Fibroblast of mammary gland (primary cell): Measurements from ENCODE around the gene CHST15.

Source experiments
- DNase-seq: peaks from one replicate; pipeline ENCODE4 v3.0.0-alpha.2; 2010; ENCODE audit warnings: low read depth
- H3K4me3 ChIP-seq: 2 replicates; pipeline ENCODE4 v1.5.1; 2011; ENCODE audit warnings: low read depth, mild to moderate bottlenecking, low read length, moderate library complexity; ENCODE audit not compliant: control insufficient read depth
- CTCF ChIP-seq: conservative IDR thresholded peaks from 2 replicates; pipeline ENCODE4 v1.5.1; 2011; ENCODE audit warnings: low read depth, low read length, inconsistent platforms; ENCODE audit not compliant: control insufficient read depth, insufficient read depth

CHST15 gene

GRCh38 chr10:124001391-124002148 lies 91.8 kb downstream of the CHST15 start:
- H3K4me3 ChIP-seq, result no peak overlapping the region
- no peak for TF ChIP-seq CTCF
- DNase-seq, result no peak

GRCh38 chr10:124000792-124001201 lies 92.6 kb downstream of the CHST15 start:
- TF ChIP-seq CTCF, result no peak

GRCh38 chr10:123999956-124000615 lies 93.3 kb downstream of the CHST15 start:
- no peak overlapping the region for H3K4me3 ChIP-seq
- DNase-seq, result no peak
- no peak for TF ChIP-seq CTCF

More at GRCh38 chr10:124000792-124001201, 92.6 kb downstream of the CHST15 start:
- peak; percentile 83 for DNase-seq
- H3K4me3 ChIP-seq, result no peak overlapping the region

GRCh38 chr10:123999261-123999660 lies 94.1 kb downstream of the CHST15 start:
- no peak for TF ChIP-seq CTCF
- no peak overlapping the region for H3K4me3 ChIP-seq
- no peak for DNase-seq

GRCh38 chr10:123998197-123999141 lies 94.9 kb downstream of the CHST15 start:
- no peak for DNase-seq
- TF ChIP-seq CTCF, result no peak
- H3K4me3 ChIP-seq, result no peak overlapping the region

- no peak for TF ChIP-seq CTCF
- H3K4me3 ChIP-seq, result no peak overlapping the region
- DNase-seq, result peak; percentile 99
Observed at GRCh38 chr10:123997486-123998196, 95.8 kb downstream of the CHST15 start.
